H9 (cell line): ENCODE results near the gene SULT1A2. TPM values are rescaled to one million over a fixed set of nuclear protein-coding genes. Genes with fewer than 3 reads are reported as not detected.

Experiments used
- DNase-seq: peaks from one replicate; pipeline ENCODE4 v3.0.0-alpha.2; 2017
- H2AFZ ChIP-seq: one replicate; pipeline ENCODE4 v1.6.1; 2013; ENCODE audit warnings: mild to moderate bottlenecking, low read length, control low read depth, moderate library complexity
- H2AK5ac ChIP-seq: 2 replicates; pipeline ENCODE4 v1.6.1; 2013; ENCODE audit warnings: low read length, control low read depth, mixed read lengths; ENCODE audit not compliant: insufficient read length
- H2BK120ac ChIP-seq: one replicate; pipeline ENCODE4 v1.6.1; 2013; ENCODE audit warnings: low read depth, mild to moderate bottlenecking, low read length, control low read depth, inconsistent platforms; ENCODE audit not compliant: poor library complexity, severe bottlenecking
- H2BK12ac ChIP-seq: 2 replicates; pipeline ENCODE4 v1.6.1; 2013; ENCODE audit warnings: low read length, control low read depth, mixed read lengths, low read depth; ENCODE audit not compliant: insufficient read length
- H2BK15ac ChIP-seq: 2 replicates; pipeline ENCODE4 v1.6.1; 2013; ENCODE audit warnings: low read depth, low read length, control low read depth
- H2BK20ac ChIP-seq: one replicate; pipeline ENCODE4 v1.6.1; 2013; ENCODE audit warnings: low read depth, mild to moderate bottlenecking, low read length, control low read depth, inconsistent platforms; ENCODE audit not compliant: poor library complexity, severe bottlenecking
- H2BK5ac ChIP-seq: 2 replicates; pipeline ENCODE4 v1.6.1; 2013; ENCODE audit warnings: low read length, control low read depth, mixed read lengths; ENCODE audit not compliant: insufficient read length
- H3K14ac ChIP-seq: 2 replicates; pipeline ENCODE4 v1.6.1; 2013; ENCODE audit warnings: low read length, control low read depth; ENCODE audit not compliant: insufficient read depth
- H3K18ac ChIP-seq: 2 replicates; pipeline ENCODE4 v1.6.1; 2013; ENCODE audit warnings: low read depth, mild to moderate bottlenecking, mixed read lengths, low read length, control low read depth; ENCODE audit not compliant: insufficient read length
- H3K23ac ChIP-seq: 2 replicates; pipeline ENCODE4 v1.6.1; 2013; ENCODE audit warnings: low read length, control low read depth, mixed read lengths, low read depth; ENCODE audit not compliant: insufficient read length
- H3K23me2 ChIP-seq: 2 replicates; pipeline ENCODE4 v1.6.1; 2013; ENCODE audit warnings: low read depth, mild to moderate bottlenecking, mixed read lengths, low read length, control low read depth; ENCODE audit not compliant: insufficient read length, poor library complexity, severe bottlenecking
- H3K27ac ChIP-seq: 2 replicates; pipeline ENCODE4 v1.5.1; 2013; ENCODE audit warnings: low read length, control low read depth, mixed read lengths, low read depth; ENCODE audit not compliant: insufficient read length
- H3K27me3 ChIP-seq: 2 replicates; pipeline ENCODE4 v1.6.1; 2013; ENCODE audit warnings: low read length, control low read depth, inconsistent platforms; ENCODE audit not compliant: insufficient read depth
- H3K4ac ChIP-seq: 2 replicates; pipeline ENCODE4 v1.6.1; 2013; ENCODE audit warnings: low read depth, mild to moderate bottlenecking, control low read depth, inconsistent platforms, low read length, moderate library complexity
- H3K4me1 ChIP-seq: 2 replicates; pipeline ENCODE4 v1.6.1; 2013; ENCODE audit warnings: low read length, control low read depth, inconsistent platforms; ENCODE audit not compliant: insufficient read depth
- H3K4me2 ChIP-seq: 2 replicates; pipeline ENCODE4 v1.6.1; 2013; ENCODE audit warnings: low read length, control low read depth, mixed read lengths; ENCODE audit not compliant: insufficient read length, insufficient read depth
- H3K56ac ChIP-seq: 2 replicates; pipeline ENCODE4 v1.6.1; 2013; ENCODE audit warnings: low read depth, mild to moderate bottlenecking, mixed read lengths, low read length, control low read depth; ENCODE audit not compliant: insufficient read length
- H3K79me1 ChIP-seq: 2 replicates; pipeline ENCODE4 v1.6.1; 2013; ENCODE audit warnings: low read depth, mild to moderate bottlenecking, moderate library complexity, low read length, control low read depth, inconsistent platforms; ENCODE audit not compliant: insufficient read depth, poor library complexity, severe bottlenecking
- H3K79me2 ChIP-seq: 2 replicates; pipeline ENCODE4 v1.6.1; 2013; ENCODE audit warnings: low read length, control low read depth, inconsistent platforms; ENCODE audit not compliant: insufficient read depth
- H3K9ac ChIP-seq: 2 replicates; pipeline ENCODE4 v1.6.1; 2013; ENCODE audit warnings: low read length, control low read depth, mixed read lengths; ENCODE audit not compliant: insufficient read length; ENCODE audit errors: extremely low read depth
- H3K9me3 ChIP-seq: one replicate; pipeline ENCODE4 v1.6.1; 2013; ENCODE audit warnings: low read depth, low read length, inconsistent platforms; ENCODE audit not compliant: control insufficient read depth
- H3T11ph ChIP-seq: one replicate; pipeline ENCODE4 v1.6.1; 2013; ENCODE audit warnings: mild to moderate bottlenecking, low read length, control low read depth, inconsistent platforms
- H4K20me1 ChIP-seq: one replicate; pipeline ENCODE4 v1.6.1; 2013; ENCODE audit not compliant: control insufficient read depth, insufficient read length, insufficient read depth
- H4K5ac ChIP-seq: 2 replicates; pipeline ENCODE4 v1.6.1; 2013; ENCODE audit warnings: low read depth, mild to moderate bottlenecking, mixed read lengths, low read length, control low read depth; ENCODE audit not compliant: insufficient read length
- H4K8ac ChIP-seq: replicated peaks from 2 replicates; pipeline ENCODE4 v1.6.1; 2013; ENCODE audit warnings: low read length, control low read depth, mixed read lengths, low read depth; ENCODE audit not compliant: insufficient read length
- H4K91ac ChIP-seq: 2 replicates; pipeline ENCODE4 v1.6.1; 2013; ENCODE audit warnings: low read depth, mild to moderate bottlenecking, moderate library complexity, mixed read lengths, low read length, control low read depth; ENCODE audit not compliant: insufficient read length
- H3K27ac Mint-ChIP-seq, 3 experiments: 2 replicates in 2 of 3; 3 replicates in 1 of 3; pipeline ENCODE4 v1.8.0; 2020 to 2021; ENCODE audit warnings: mixed read lengths in 3 of 3, mild to moderate bottlenecking in 1 of 3, moderate library complexity in 1 of 3
- H3K27me3 Mint-ChIP-seq: 2 replicates; pipeline ENCODE4 v1.8.0; 2021; ENCODE audit warnings: low read depth, mild to moderate bottlenecking, moderate library complexity, mixed read lengths
- H3K36me3 Mint-ChIP-seq, 3 experiments: 2 replicates in 2 of 3; 3 replicates in 1 of 3; pipeline ENCODE4 v1.8.0; 2020 to 2021; ENCODE audit warnings: low read depth in 3 of 3, mixed read lengths in 3 of 3; ENCODE audit not compliant: insufficient read depth in 1 of 3
- H3K4me1 Mint-ChIP-seq, 2 experiments: 2 replicates each; pipeline ENCODE4 v1.8.0; 2020; ENCODE audit warnings: mixed read lengths in 2 of 2
- H3K4me3 Mint-ChIP-seq, 2 experiments: 2 replicates in 1 of 2; 3 replicates in 1 of 2; pipeline ENCODE4 v1.8.0; 2020 to 2021; ENCODE audit warnings: mild to moderate bottlenecking in 2 of 2, mixed read lengths in 2 of 2, moderate library complexity in 1 of 2
- H3K9me3 Mint-ChIP-seq, 2 experiments: 2 replicates in 1 of 2; 3 replicates in 1 of 2; pipeline ENCODE4 v1.8.0; 2020; ENCODE audit warnings: mild to moderate bottlenecking in 2 of 2, mixed read lengths in 2 of 2, moderate library complexity in 1 of 2
- WGBS: extraction: QIAGEN DNeasy Blood & Tissue Kit; methylation state at CpG from one replicate; pipeline ENCODE4 v1.1.7; 2013; ENCODE audit warnings: missing lambda C conversion rate, low lambda C conversion rate, mixed read lengths; ENCODE audit not compliant: insufficient read length; ENCODE audit errors: extremely low coverage; 5-methylcytosine and 5-hydroxymethylcytosine counted together
- total RNA-seq: library from RNA; stranded (reverse); gene quantifications from 2 replicates; pipeline ENCODE4 v1.2.1, GENCODE V29; 2021
- TF ChIP-seq, protein P1 (sequence below): fragments of 200-600 bp; sonication (generic); conservative IDR thresholded peaks from 3 replicates; pipeline ENCODE4 v1.8.0; 2021; ENCODE audit warnings: antibody characterized with exemption, mild to moderate bottlenecking

Gene SULT1A2
- total RNA-seq, 1 experiment from 2014 or later = 0.66 TPM

DNA sequence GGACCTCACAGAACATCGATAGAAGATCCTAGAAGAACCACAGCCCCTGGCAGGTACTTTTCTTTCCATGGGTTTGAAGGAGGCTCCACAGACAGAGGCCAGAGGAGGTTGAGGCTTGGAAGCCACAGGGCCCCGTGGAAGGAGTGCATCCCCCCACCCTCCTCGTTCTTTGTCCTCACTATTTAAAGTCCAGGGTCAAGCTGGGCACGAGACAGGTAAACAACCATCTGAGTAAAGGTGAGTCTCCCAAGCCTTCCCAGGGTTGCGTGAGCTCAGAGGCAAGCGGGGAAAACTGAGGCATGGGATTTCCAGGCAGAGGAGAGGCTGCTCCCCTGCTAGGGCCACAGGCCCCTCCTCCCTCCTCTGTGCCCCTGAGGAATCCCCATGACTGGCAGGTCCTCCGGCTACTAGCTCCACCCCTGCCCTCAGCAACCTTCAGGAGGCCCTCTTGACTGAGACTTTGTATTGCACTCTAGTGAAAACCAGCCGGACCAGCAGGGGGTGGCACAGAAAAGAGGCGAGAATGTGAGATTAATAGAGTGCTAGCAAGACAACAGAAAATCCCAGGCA lies 927 bp upstream of the SULT1A2 start:
- H3K4me1 Mint-ChIP-seq = peaks cover 20 to 23% of the 10 kb centered on the region in 2 experiments
- Histone ChIP-seq H2BK15ac (no peak overlapping the region), H3K27me3 (no peaks in the 10 kb centered on the region), H4K8ac (no peak overlapping the region), H3K56ac (no peak overlapping the region), H3K4me1 (no peaks in the 10 kb centered on the region; the same call in 1 of the 2 replicates), H3K27ac (no peak overlapping the region), H2BK120ac (no peak overlapping the region), H3K14ac (no peak overlapping the region), H3K18ac (no peak overlapping the region), H2BK5ac (no peak overlapping the region), H3K23me2 (no peaks in the 10 kb centered on the region), H3K9ac (no peak overlapping the region), H3K79me1 (no peaks in the 10 kb centered on the region), H2BK12ac (no peak overlapping the region), H2AK5ac (no peak overlapping the region), H2BK20ac (no peak overlapping the region), H3T11ph (no peak overlapping the region), H2AFZ (no peak overlapping the region), H3K9me3 (no peaks in the 10 kb centered on the region), H4K91ac (no peak overlapping the region), H3K79me2 (no peaks in the 10 kb centered on the region), H3K4me2 (no peak overlapping the region), H4K5ac (no peak overlapping the region), H3K4ac (no peak overlapping the region), H4K20me1 (no peaks in the 10 kb centered on the region), H3K23ac (no peak overlapping the region)
- DNase-seq = peak; percentile 65
- H3K27ac Mint-ChIP-seq = peak overlapping the region in 1 of 3 experiments; percentile 59; a peak in 2 of 7 replicates
- no peak overlapping the region for H3K4me3 Mint-ChIP-seq
- H3K27me3 Mint-ChIP-seq = no peaks in the 10 kb centered on the region
- WGBS = no CpG with 5 or more reads among the region's 9 CpGs
- H3K36me3 Mint-ChIP-seq = peaks cover 0 to 5% (median 2%) of the 10 kb centered on the region in 3 experiments; a peak in 3 of 7 replicates
- TF ChIP-seq, protein P1, sequence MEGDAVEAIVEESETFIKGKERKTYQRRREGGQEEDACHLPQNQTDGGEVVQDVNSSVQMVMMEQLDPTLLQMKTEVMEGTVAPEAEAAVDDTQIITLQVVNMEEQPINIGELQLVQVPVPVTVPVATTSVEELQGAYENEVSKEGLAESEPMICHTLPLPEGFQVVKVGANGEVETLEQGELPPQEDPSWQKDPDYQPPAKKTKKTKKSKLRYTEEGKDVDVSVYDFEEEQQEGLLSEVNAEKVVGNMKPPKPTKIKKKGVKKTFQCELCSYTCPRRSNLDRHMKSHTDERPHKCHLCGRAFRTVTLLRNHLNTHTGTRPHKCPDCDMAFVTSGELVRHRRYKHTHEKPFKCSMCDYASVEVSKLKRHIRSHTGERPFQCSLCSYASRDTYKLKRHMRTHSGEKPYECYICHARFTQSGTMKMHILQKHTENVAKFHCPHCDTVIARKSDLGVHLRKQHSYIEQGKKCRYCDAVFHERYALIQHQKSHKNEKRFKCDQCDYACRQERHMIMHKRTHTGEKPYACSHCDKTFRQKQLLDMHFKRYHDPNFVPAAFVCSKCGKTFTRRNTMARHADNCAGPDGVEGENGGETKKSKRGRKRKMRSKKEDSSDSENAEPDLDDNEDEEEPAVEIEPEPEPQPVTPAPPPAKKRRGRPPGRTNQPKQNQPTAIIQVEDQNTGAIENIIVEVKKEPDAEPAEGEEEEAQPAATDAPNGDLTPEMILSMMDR = no peak
- H3K9me3 Mint-ChIP-seq = no peaks in the 10 kb centered on the region
